ENCODE data around the gene HARS2. TPM values are rescaled to one million over a fixed set of nuclear protein-coding genes. Genes with fewer than 3 reads are reported as not detected.
"Not testable (repeated sequence)": the region's sequence is repeated elsewhere in the genome, so short reads cannot be mapped to it uniquely, and the experiment has no call there.

HARS2 gene
- total RNA-seq, 2 experiments from 2014 or later = 38.1 to 38.3 TPM

- no peak for TF ChIP-seq CTCF (IDR thresholded peaks at IDR 0.05)
- ChIA-PET CTCF (interaction anchor here (1.2 kb wide), 1 partner anchor 95 kb away, joined by 4 read pairs; the partner anchor contains the start of gene EIF4EBP3), POLR2A (interaction anchor here (1.1 to 2.9 kb wide), 5 partner anchors 11 to 241 kb away, joined by 3 to 16 read pairs (median 4); partner anchors contain the start of genes ANKHD1, EIF4EBP3, SRA1 and ZMAT2)
- Mint-ChIP-seq H3K27ac (peak overlapping the region; percentile 47), H3K27me3 (no peaks in the 10 kb centered on the region), H3K4me1 (ENCODE audit: low read depth) (peaks cover 66% of the 10 kb centered on the region), H3K4me3 (peak overlapping the region; percentile 60), H3K9me3 (no peaks in the 10 kb centered on the region), H3K36me3 (ENCODE audit: low read depth) (peaks cover 62% of the 10 kb centered on the region)
- H3K4me1 ChIP-seq (ENCODE audit: insufficient read depth, low read length) = peaks cover 36% of the 10 kb centered on the region
- intact Hi-C loops (cut with DNase I, micrococcal nuclease) = no loop called here
- DNase-seq (no peak), ATAC-seq (ENCODE audit: poor library complexity) (no peak)
- no peak overlapping the region for H3K4me3 ChIP-seq (ENCODE audit: low read length)
- no peak overlapping the region for H3K27ac ChIP-seq (ENCODE audit: low read depth in 1 of 2, low read length in 2 of 2)
- no peaks in the 10 kb centered on the region for H3K9me3 ChIP-seq (ENCODE audit: control insufficient read depth in 1 of 2, insufficient read depth in 1 of 2, low read length in 2 of 2)
- H3K27me3 ChIP-seq (ENCODE audit: control insufficient read depth in 1 of 2, insufficient read depth in 2 of 2, low read length in 2 of 2) = no peaks in the 10 kb centered on the region
- peaks cover 41% of the 10 kb centered on the region for H3K36me3 ChIP-seq (ENCODE audit: insufficient read depth, low read length)
Observed at GRCh38 chr5:140642718-140643117, 48.5 kb upstream of the HARS2 start.

GRCh38 chr5:140647042-140647419 is 44.2 kb upstream of the HARS2 start:
- Mint-ChIP-seq H3K36me3 (ENCODE audit: low read depth) (peaks cover 86% of the 10 kb centered on the region), H3K27ac (peak overlapping the region; percentile 96), H3K4me1 (ENCODE audit: low read depth) (peaks cover 58% of the 10 kb centered on the region), H3K27me3 (no peaks in the 10 kb centered on the region), H3K4me3 (peak overlapping the region; percentile 98), H3K9me3 (no peaks in the 10 kb centered on the region)
- intact Hi-C loops (cut with DNase I, micrococcal nuclease) = loop anchor here (1.0 to 2.0 kb wide), 3 partner anchors 8 to 54 kb away; partner anchors contain the start of genes TMCO6 (in 1 of the 2), WDR55 (in 1 of the 2) and ZMAT2 (in 1 of the 2)
- TF ChIP-seq CTCF (IDR thresholded peaks at IDR 0.05) = no peak
- Histone ChIP-seq H3K27ac (ENCODE audit: low read depth in 1 of 2, low read length in 2 of 2) (peak overlapping the region; percentile 96 to 98), H3K27me3 (ENCODE audit: control insufficient read depth in 1 of 2, insufficient read depth in 2 of 2, low read length in 2 of 2) (no peaks in the 10 kb centered on the region), H3K9me3 (ENCODE audit: control insufficient read depth in 1 of 2, insufficient read depth in 1 of 2, low read length in 2 of 2) (no peaks in the 10 kb centered on the region), H3K4me3 (ENCODE audit: low read length) (peak overlapping the region; percentile 96), H3K4me1 (ENCODE audit: insufficient read depth, low read length) (peaks cover 36% of the 10 kb centered on the region), H3K36me3 (ENCODE audit: insufficient read depth, low read length) (peaks cover 65% of the 10 kb centered on the region)
- no peak for ATAC-seq (ENCODE audit: poor library complexity)
- ChIA-PET POLR2A (interaction anchor here (0.6 to 3.5 kb wide), 41 partner anchors 8 to 1086 kb away, joined by 3 to 89 read pairs (median 5); partner anchors contain the start of genes ANKHD1, APBB3, CD14 and DND1), CTCF (interaction anchor here (1.0 to 2.2 kb wide), 7 partner anchors 8 to 100 kb away, joined by 3 to 14 read pairs (median 5); partner anchors contain the start of genes EIF4EBP3, HARS1, HARS2 and TMCO6)
- DNase-seq = no peak

GRCh38 chr5:140658870-140659269 is 32.4 kb upstream of the HARS2 start:
- no peaks in the 10 kb centered on the region for H3K27me3 Mint-ChIP-seq
- Histone ChIP-seq H3K9me3 (ENCODE audit: control insufficient read depth in 1 of 2, insufficient read depth in 1 of 2, low read length in 2 of 2) (no peaks in the 10 kb centered on the region), H3K4me1 (ENCODE audit: insufficient read depth, low read length) (peaks cover 4% of the 10 kb centered on the region), H3K36me3 (ENCODE audit: insufficient read depth, low read length) (peaks cover 92% of the 10 kb centered on the region), H3K27ac (ENCODE audit: low read depth in 1 of 2, low read length in 2 of 2) (no peak overlapping the region), H3K4me3 (ENCODE audit: low read length) (no peak overlapping the region), H3K27me3 (ENCODE audit: control insufficient read depth in 1 of 2, insufficient read depth in 2 of 2, low read length in 2 of 2) (no peaks in the 10 kb centered on the region)
- ChIA-PET CTCF (no interaction called here), POLR2A (interaction anchor here (1.0 kb wide), 1 partner anchor 11 kb away, joined by 6 read pairs; the partner anchor contains the start of genes IK and NDUFA2)
- DNase-seq (no peak), ATAC-seq (ENCODE audit: poor library complexity) (no peak)
- peaks cover 13% of the 10 kb centered on the region for H3K4me1 Mint-ChIP-seq (ENCODE audit: low read depth)
- no peak overlapping the region for H3K27ac Mint-ChIP-seq
- no peak overlapping the region for H3K4me3 Mint-ChIP-seq
- no peaks in the 10 kb centered on the region for H3K9me3 Mint-ChIP-seq
- TF ChIP-seq CTCF (IDR thresholded peaks at IDR 0.05) = no peak
- H3K36me3 Mint-ChIP-seq (ENCODE audit: low read depth) = peaks cover 94% of the 10 kb centered on the region
- intact Hi-C loops (cut with DNase I, micrococcal nuclease) = no loop called here

GRCh38 chr5:140660371-140660770 is 30.9 kb upstream of the HARS2 start:
- ATAC-seq (ENCODE audit: poor library complexity); CTCF ChIA-PET; H3K27me3 Mint-ChIP-seq; H3K27ac ChIP-seq (ENCODE audit: low read depth in 1 of 2, low read length in 2 of 2); H3K4me3 Mint-ChIP-seq; H3K9me3 ChIP-seq (ENCODE audit: control insufficient read depth in 1 of 2, insufficient read depth in 1 of 2, low read length in 2 of 2); H3K27me3 ChIP-seq (ENCODE audit: control insufficient read depth in 1 of 2, insufficient read depth in 2 of 2, low read length in 2 of 2); H3K27ac Mint-ChIP-seq; H3K4me3 ChIP-seq (ENCODE audit: low read length); DNase-seq; H3K9me3 Mint-ChIP-seq: not testable (repeated sequence)
- intact Hi-C loops (cut with DNase I, micrococcal nuclease) = loop anchor here in 1 of 2 experiments (5.0 kb wide), 1 partner anchor 42 kb away; the partner anchor contains the start of gene ZMAT2
- H3K36me3 ChIP-seq (ENCODE audit: insufficient read depth, low read length) = peaks cover 77% of the 10 kb centered on the region
- POLR2A ChIA-PET = interaction anchor here (7.2 kb wide), 1 partner anchor 13 kb away, joined by 89 read pairs; the partner anchor contains the start of genes IK and NDUFA2
- H3K4me1 ChIP-seq (ENCODE audit: insufficient read depth, low read length) = peaks cover 11% of the 10 kb centered on the region
- H3K36me3 Mint-ChIP-seq (ENCODE audit: low read depth) = peaks cover 91% of the 10 kb centered on the region
- H3K4me1 Mint-ChIP-seq (ENCODE audit: low read depth) = peaks cover 21% of the 10 kb centered on the region

Data from CD4-positive, alpha-beta T cell (primary cell).